Activated naive CD4-positive, alpha-beta T cell treated with Interleukin-2 at 50 U/mL for 16 hours (primary cell): ENCODE data around the gene CD200.

Source experiments
- DNase-seq: peaks from one replicate; pipeline ENCODE4 v3.0.0-alpha.2; 2020

Gene CD200

GRCh38 chr3:112333002-112333380 is at the start of gene CD200:
Gene CD200, plus strand, starts transcription at chr3:112333156. Its CDS starts 57 bp downstream, at chr3:112333213.
- peak; percentile 55 for DNase-seq

GRCh38 chr3:112289011-112289410 is 43.9 kb upstream of the CD200 start:
- no peak for DNase-seq

DNA sequence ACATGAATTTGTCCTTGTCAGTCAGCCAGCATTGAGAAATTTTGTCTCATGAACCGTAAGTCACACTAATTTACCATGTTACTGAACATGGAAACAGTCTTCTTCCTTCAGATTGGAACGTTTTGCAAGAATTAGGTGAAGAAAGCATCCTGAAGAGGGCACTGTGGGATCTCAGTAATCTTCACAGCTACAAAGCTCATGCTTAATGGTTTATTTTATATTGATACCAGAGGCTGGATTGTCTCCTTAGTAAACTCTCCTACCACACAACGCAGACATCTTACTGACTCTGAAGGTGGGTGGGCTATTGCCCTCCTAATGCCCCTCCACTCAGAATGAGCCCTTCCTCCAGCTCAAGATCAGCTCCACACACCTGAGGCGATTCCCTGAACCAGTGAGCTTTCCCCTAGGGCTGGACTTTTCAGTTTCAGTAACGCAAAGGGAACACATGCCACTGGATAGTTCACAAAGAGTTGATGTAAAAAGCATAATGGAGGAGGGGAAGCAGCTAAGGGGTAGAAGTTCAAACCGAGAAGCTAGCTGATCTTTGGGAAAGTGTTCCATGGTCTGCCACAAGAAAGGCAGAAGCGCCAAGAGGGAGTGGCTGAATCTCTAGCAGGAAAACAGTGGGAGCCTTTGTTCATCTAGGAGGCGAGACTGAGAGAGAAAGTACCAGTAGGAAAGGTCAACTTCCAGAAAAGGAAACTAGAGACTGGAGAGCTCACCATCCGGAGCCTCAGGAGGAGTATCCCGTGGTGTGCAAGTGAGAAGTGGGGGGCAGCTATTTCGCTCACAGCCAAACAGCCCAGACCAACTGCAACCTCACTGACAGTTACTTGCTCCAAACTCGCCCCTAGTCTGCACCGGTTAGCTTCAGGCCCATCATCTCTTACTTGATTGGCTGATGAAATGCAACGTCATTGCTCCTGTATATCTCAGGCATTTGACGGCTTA is 39.3 kb upstream of the CD200 start, which contains the start of gene SLC9C1:
Gene SLC9C1, minus strand, starts transcription at position 849 of the 954 bp plus-strand sequence. CDS start 7,425 bp downstream, outside the sequence.
- DNase-seq, result no peak

DNA sequence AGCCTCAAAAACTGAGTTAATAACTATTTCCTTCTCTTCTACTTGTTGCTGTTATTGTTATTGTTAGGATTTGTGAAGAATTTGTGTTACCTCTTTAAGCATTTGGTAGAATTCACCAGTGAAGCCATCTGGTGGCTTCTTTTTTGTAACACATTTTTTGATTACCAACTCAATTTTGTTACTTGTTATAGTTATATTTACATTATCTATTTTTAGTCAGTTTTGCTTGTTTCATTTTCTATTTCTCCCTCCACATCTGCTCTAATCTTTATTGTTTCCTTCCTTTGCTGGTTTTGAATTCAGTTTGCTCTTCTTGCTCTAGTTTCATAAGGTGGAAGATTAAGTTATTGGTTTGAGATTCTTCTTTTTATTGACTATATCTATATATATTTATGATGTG is 35.2 kb upstream of the CD200 start:
- DNase-seq, result no peak

- no peak for DNase-seq
Observed at GRCh38 chr3:112298781-112299180, 34.2 kb upstream of the CD200 start.

GRCh38 chr3:112302150-112302830 is 30.7 kb upstream of the CD200 start:
- no peak for DNase-seq

- no peak for DNase-seq
Observed at GRCh38 chr3:112302881-112303763, 29.8 kb upstream of the CD200 start.

DNA sequence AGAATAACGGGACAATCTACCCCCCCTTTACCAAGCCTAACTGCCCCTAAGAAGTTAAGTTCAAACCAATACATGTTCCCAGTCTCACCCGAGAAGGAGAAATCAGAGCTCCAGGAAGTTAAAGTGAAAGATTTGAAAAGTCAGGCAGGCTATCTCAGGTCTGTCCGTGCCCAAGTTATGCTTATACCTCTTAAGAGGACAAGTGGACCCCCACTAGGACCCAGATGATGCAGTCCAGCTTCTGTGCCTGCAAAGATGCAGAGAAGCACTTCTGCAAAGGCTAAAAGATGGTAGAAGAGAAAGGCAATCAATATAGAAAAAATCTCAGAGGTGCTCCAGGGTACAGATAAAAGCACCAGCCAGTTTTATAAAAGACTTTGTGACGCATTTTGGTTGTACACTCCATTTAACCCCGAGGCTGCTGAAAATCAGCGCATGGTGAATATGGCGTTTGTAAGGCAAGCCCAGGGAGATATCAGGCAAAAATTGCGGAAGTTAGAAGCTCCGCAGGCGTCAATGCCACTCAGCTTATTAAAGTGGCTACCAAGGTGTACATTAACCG is 29.1 kb upstream of the CD200 start:
- DNase-seq, result no peak

GRCh38 chr3:112304611-112305010 is 28.3 kb upstream of the CD200 start:
- DNase-seq, result no peak

GRCh38 chr3:112306825-112307224 is 26.1 kb upstream of the CD200 start:
- DNase-seq, result no peak

- DNase-seq, result no peak
Observed at GRCh38 chr3:112307557-112307956, 25.4 kb upstream of the CD200 start.

- DNase-seq, result no peak
Observed at GRCh38 chr3:112308151-112308911, 24.6 kb upstream of the CD200 start.

- no peak for DNase-seq
Observed at GRCh38 chr3:112314649-112315048, 18.3 kb upstream of the CD200 start.

- no peak for DNase-seq
Observed at GRCh38 chr3:112315791-112316190, 17.2 kb upstream of the CD200 start.

- DNase-seq, result no peak
Observed at GRCh38 chr3:112319516-112320276, 13.3 kb upstream of the CD200 start.

- no peak for DNase-seq
Observed at GRCh38 chr3:112320691-112321090, 12.3 kb upstream of the CD200 start.

GRCh38 chr3:112321867-112322652 is 10.9 kb upstream of the CD200 start:
- no peak for DNase-seq

- DNase-seq, result no peak
Observed at GRCh38 chr3:112327371-112327951, 5.5 kb upstream of the CD200 start.

DNA sequence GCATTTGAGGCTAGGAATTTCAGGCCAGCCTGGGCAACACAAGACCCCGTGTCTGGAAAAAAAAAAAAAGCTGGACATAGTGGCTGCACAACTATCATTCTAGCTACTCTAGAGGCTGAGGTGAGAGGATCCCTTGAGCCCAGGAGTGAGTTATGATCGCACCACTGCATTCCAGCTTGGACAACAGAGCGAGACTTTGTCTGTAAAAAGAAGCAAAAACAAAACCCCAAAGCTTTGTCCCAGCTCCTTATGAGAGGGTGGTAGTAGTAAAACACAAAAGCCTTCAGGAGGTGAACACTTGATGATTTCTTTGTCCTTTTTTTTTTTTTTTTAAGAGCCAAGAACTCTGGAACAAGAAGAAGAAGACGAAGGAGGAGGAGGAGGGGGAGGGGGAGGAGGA is 1.1 kb upstream of the CD200 start:
- DNase-seq, result no peak
